Stimulated activated naive CD8-positive, alpha-beta T cell treated with anti-CD3 and anti-CD28 coated beads, Interleukin-15, Interleukin-2, amounts not matched to agents 100 ng/mL and 50 ng/mL, for 24 hours (primary cell): ENCODE data around the gene RBKS.
"Not testable (repeated sequence)": the region's sequence is repeated elsewhere in the genome, so short reads cannot be mapped to it uniquely, and the experiment has no call there.

Source experiments
- H3K27ac Mint-ChIP-seq: one replicate; pipeline ENCODE4 v1.8.0; 2021; ENCODE audit warnings: mild to moderate bottlenecking, mixed read lengths
- H3K27me3 Mint-ChIP-seq: one replicate; pipeline ENCODE4 v1.8.0; 2021; ENCODE audit warnings: mixed read lengths
- H3K36me3 Mint-ChIP-seq: one replicate; pipeline ENCODE4 v1.8.0; 2021; ENCODE audit warnings: low read depth, mixed read lengths
- H3K4me1 Mint-ChIP-seq: one replicate; pipeline ENCODE4 v1.8.0; 2021; ENCODE audit warnings: low read depth, mixed read lengths
- H3K4me3 Mint-ChIP-seq: one replicate; pipeline ENCODE4 v1.8.0; 2021; ENCODE audit warnings: mild to moderate bottlenecking, mixed read lengths
- H3K9me3 Mint-ChIP-seq: one replicate; pipeline ENCODE4 v1.8.0; 2021; ENCODE audit warnings: mixed read lengths

RBKS gene

GRCh38 chr2:27747827-27748352 is 142.3 kb downstream of the RBKS start:
- H3K9me3 Mint-ChIP-seq: peaks cover 13% of the 10 kb centered on the region
- H3K27ac Mint-ChIP-seq: no peak overlapping the region
- H3K4me3 Mint-ChIP-seq: no peak overlapping the region
- H3K4me1 Mint-ChIP-seq: no peaks in the 10 kb centered on the region
- peaks cover 12% of the 10 kb centered on the region for H3K27me3 Mint-ChIP-seq
- no peaks in the 10 kb centered on the region for H3K36me3 Mint-ChIP-seq

GRCh38 chr2:27746325-27746724 is 143.9 kb downstream of the RBKS start:
- Mint-ChIP-seq H3K27me3 (peaks cover 7% of the 10 kb centered on the region), H3K4me1 (no peaks in the 10 kb centered on the region), H3K36me3 (no peaks in the 10 kb centered on the region), H3K27ac (no peak overlapping the region), H3K9me3 (peaks cover 13% of the 10 kb centered on the region), H3K4me3 (no peak overlapping the region)

- H3K4me1 Mint-ChIP-seq, H3K36me3 Mint-ChIP-seq, H3K4me3 Mint-ChIP-seq, H3K27ac Mint-ChIP-seq, H3K27me3 Mint-ChIP-seq: not testable (repeated sequence)
- H3K9me3 Mint-ChIP-seq: peaks cover 13% of the 10 kb centered on the region
These were observed 144.7 kb downstream of the RBKS start for GRCh38 chr2:27745494-27745893.

- Mint-ChIP-seq H3K9me3 (no peaks in the 10 kb centered on the region), H3K36me3 (no peaks in the 10 kb centered on the region), H3K27me3 (no peaks in the 10 kb centered on the region), H3K27ac (no peak overlapping the region), H3K4me3 (no peak overlapping the region), H3K4me1 (no peaks in the 10 kb centered on the region)
These were observed 147.6 kb downstream of the RBKS start for GRCh38 chr2:27742571-27742970.

- no peaks in the 10 kb centered on the region for H3K36me3 Mint-ChIP-seq
- no peak overlapping the region for H3K4me3 Mint-ChIP-seq
- no peaks in the 10 kb centered on the region for H3K27me3 Mint-ChIP-seq
- no peak overlapping the region for H3K27ac Mint-ChIP-seq
- H3K9me3 Mint-ChIP-seq: no peaks in the 10 kb centered on the region
- H3K4me1 Mint-ChIP-seq: no peaks in the 10 kb centered on the region
These were observed 148.5 kb downstream of the RBKS start for GRCh38 chr2:27741673-27742072.

GRCh38 chr2:27739058-27739373 is 151.2 kb downstream of the RBKS start:
- Mint-ChIP-seq H3K27ac (no peak overlapping the region), H3K27me3 (no peaks in the 10 kb centered on the region), H3K4me3 (no peak overlapping the region), H3K36me3 (no peaks in the 10 kb centered on the region), H3K4me1 (peaks cover 19% of the 10 kb centered on the region), H3K9me3 (no peaks in the 10 kb centered on the region)

GRCh38 chr2:27738349-27739057 is 151.7 kb downstream of the RBKS start:
- H3K9me3 Mint-ChIP-seq: peaks cover 2% of the 10 kb centered on the region
- H3K27ac Mint-ChIP-seq: no peak overlapping the region

GRCh38 chr2:27737676-27738348 is 152.4 kb downstream of the RBKS start:
- Mint-ChIP-seq H3K27me3 (no peaks in the 10 kb centered on the region), H3K36me3 (no peaks in the 10 kb centered on the region), H3K9me3 (peaks cover 5% of the 10 kb centered on the region), H3K27ac (no peak overlapping the region), H3K4me3 (no peak overlapping the region), H3K4me1 (peaks cover 19% of the 10 kb centered on the region)

More at GRCh38 chr2:27738349-27739057, 151.7 kb downstream of the RBKS start:
- Mint-ChIP-seq H3K27me3 (no peaks in the 10 kb centered on the region), H3K36me3 (no peaks in the 10 kb centered on the region), H3K4me1 (peaks cover 19% of the 10 kb centered on the region), H3K4me3 (no peak overlapping the region)

GRCh38 chr2:27736890-27737204 is 153.3 kb downstream of the RBKS start:
- Mint-ChIP-seq H3K9me3 (peaks cover 5% of the 10 kb centered on the region), H3K27ac (no peak overlapping the region), H3K27me3 (no peaks in the 10 kb centered on the region), H3K36me3 (no peaks in the 10 kb centered on the region), H3K4me1 (peaks cover 19% of the 10 kb centered on the region), H3K4me3 (no peak overlapping the region)

- H3K27ac Mint-ChIP-seq: peak overlapping the region; percentile 34
- peaks cover 19% of the 10 kb centered on the region for H3K4me1 Mint-ChIP-seq
- H3K9me3 Mint-ChIP-seq: peaks cover 5% of the 10 kb centered on the region
- H3K36me3 Mint-ChIP-seq: no peaks in the 10 kb centered on the region
- no peak overlapping the region for H3K4me3 Mint-ChIP-seq
- H3K27me3 Mint-ChIP-seq: no peaks in the 10 kb centered on the region
These were observed 153.9 kb downstream of the RBKS start for GRCh38 chr2:27736031-27736889.

GRCh38 chr2:27735263-27735904 is 154.8 kb downstream of the RBKS start:
- Mint-ChIP-seq H3K27me3 (no peaks in the 10 kb centered on the region), H3K27ac (peak overlapping the region; percentile 81), H3K9me3 (peaks cover 5% of the 10 kb centered on the region), H3K4me1 (peaks cover 19% of the 10 kb centered on the region), H3K4me3 (peak overlapping the region; percentile 61), H3K36me3 (no peaks in the 10 kb centered on the region)

GRCh38 chr2:27734305-27734704 is 155.9 kb downstream of the RBKS start:
- Mint-ChIP-seq H3K4me3 (no peak overlapping the region), H3K4me1 (peaks cover 19% of the 10 kb centered on the region), H3K9me3 (peaks cover 5% of the 10 kb centered on the region), H3K27me3 (no peaks in the 10 kb centered on the region), H3K36me3 (no peaks in the 10 kb centered on the region), H3K27ac (no peak overlapping the region)
